GM18868 (cell line): ENCODE measurements around the gene SLPI.

ENCODE experiments used
- ATAC-seq: cut with Tn5 transposase; IDR thresholded peaks from one replicate; pipeline ENCODE4 v1.9.1; 2021; ENCODE audit warnings: mild to moderate bottlenecking, moderate library complexity; ENCODE audit not compliant: unreplicated experiment

SLPI gene, protein sequence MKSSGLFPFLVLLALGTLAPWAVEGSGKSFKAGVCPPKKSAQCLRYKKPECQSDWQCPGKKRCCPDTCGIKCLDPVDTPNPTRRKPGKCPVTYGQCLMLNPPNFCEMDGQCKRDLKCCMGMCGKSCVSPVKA

DNA sequence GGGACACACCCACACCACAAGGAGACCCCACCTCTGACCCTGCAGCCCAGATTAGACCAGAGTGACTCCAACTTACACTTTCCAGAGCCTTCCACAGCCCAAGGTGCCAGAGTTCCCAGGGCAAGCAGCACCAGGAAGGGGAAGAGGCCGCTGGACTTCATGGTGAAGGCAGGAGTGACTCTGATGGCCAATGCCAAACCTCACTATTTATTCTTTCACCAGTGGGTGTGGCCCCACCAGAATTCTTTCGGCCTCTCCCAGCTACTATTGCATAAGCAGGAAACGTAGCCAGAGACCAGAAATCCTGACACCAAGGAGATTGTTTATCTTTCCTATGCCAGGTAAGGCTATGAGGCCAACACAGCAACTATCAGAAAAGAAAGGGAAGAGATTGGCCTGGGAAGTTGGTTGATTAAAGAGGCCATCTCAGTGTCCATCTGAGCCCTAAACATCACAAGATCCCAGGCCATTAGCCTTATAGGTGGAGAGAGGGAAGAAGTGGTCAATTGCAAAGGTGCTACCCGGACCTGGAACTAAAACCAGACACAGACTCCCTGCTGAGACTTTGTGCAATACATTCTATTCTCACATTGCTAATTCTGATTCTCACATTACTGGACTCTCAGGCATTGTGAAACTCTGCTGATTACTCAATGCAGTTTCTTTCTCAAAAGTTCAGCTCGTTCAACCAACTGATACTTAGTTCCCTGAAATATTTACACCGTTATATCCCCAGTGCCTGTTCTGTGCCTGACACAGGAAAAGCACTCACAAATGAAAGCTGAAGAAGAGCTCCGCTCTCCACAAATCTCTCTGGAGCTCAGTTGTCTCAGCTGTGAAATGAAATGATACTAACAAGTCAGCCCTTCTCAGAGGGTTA lies at the start of gene SLPI:
Gene SLPI (minus strand): TSS at position 182 of the 880 bp plus-strand sequence. CDS start 21 bp downstream, at position 161.
- ATAC-seq, result no peak

- ATAC-seq, result no peak
Measured at GRCh38 chr20:45303586-45304463, 49.5 kb upstream of the SLPI start.

DNA sequence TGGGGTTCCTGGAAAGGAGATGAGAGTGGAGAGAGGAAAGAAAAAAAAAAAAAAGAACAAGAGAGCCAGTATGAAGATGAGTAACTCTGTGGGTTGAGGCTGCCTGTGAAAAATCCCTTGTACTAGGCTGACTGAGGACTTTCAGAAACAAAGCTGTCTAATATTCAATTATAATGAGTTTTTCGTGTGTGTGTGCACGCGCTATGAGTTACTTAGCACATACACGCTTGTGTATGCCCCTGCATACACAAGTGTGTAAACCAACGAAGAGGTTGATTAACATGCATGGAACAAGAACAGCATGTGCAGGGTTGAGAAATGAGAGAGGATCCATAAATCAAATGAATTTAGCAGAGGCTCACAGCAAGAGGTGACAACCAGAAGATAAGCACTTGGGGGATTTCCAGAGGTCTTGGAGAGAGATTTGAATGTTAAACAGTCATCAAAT lies 47.5 kb upstream of the SLPI start:
- no peak for ATAC-seq

DNA sequence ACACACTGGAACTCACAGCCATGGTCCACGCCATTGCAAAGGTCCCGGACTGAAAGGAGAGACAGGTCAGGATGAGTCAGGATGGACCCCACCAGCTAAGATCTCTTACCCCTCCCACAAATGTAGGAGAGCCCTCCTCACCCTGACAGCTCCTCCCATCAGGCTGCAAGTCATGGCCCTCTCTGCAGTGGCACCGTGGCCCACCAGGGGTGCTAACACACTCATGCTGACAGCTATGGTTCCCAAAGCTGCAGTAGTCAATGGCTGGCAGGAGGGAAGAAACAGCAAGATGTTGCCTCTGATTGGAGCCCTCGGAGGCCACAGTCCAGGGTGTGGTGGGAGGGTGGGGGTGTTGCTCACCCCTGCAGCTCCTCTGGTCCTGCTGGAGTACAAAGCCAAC lies 46.6 kb upstream of the SLPI start:
- ATAC-seq, result peak; percentile 63

DNA sequence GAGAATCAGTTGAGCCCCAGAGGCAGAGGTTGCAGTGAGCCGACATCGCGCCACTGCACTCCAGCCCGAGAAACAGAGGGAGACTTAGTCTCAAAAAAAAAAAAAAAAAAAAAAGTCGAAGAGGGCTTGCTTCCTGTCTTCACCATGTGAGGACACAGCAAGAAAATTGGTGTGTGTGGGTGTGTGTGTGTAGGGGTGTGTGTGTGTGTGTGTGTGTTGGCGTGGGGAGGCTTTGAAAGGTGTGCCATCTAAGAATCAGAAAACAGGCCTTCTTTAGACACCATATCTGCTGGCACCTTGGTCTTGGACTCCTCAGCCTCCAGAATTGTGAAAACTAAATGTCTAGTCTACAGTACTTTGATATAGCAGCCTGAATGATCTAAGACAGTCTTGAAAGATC lies 45.4 kb upstream of the SLPI start:
- no peak for ATAC-seq

- ATAC-seq, result no peak
Measured at GRCh38 chr20:45297786-45298497, 43.6 kb upstream of the SLPI start.

DNA sequence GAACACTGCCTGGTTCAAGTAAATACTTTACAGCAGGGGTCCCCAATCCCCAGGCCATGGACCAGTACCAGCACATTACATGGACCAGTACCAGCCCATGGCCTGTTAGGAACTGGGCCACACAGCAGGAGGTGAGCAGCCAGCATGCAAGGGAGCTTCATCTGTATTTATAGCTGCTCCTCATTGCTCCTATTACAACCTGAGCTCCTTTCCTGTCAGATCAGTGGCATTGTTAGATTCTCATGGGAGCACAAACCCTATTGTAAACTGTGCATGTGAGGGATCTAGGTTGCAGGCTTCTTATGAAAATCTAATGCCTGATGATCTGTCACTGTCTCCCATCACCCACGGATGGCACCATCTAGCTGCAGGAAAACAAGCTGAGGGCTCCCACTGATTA lies 40.3 kb upstream of the SLPI start:
- no peak for ATAC-seq

GRCh38 chr20:45294003-45294368 lies 39.6 kb upstream of the SLPI start:
- no peak for ATAC-seq

DNA sequence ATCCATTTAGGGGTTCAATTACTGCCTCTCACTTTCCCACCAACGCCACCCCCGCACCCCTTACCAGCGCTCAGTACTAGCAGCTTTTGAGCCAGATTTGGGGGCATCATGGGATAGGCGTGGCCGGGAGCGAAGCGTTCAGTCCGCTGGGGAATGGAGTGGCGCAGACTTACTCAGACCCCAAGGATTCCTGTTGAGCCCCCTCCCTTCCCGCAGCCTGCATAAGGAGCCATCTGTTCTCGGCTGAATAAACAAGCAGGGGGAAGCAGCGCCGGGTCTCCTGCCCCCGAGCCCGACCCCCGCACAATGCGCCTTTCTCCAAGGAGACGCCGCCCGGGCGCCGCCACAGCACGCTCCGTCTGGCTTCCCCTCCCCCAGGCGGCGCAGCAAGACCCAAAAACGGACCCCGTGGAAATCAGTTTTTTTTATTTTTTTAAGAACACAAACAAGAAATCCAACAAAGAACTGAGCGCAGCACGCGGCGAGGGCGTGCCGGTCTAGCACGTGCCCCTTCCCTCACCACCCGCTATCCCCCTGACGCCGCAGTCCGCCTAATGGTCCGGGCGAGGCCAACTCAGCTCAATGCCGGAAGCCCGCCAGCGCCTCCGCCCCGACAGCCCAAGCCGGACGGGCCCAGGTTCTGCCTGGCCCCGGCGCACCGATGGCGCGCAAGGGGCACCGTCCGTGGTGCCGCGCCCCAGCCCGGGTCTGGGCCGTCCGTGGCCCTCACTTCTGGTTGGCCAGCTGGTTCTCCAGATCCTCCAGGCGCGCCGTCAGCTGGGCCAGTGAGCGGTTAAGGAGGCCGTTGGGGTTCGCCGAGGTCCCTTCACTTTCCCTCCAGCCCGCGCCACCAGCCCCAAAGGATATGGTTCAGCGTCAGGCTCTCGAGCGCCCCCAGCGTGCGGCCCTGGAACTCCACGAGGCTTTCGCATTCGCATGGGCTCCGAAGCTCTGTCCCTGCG lies 39.0 kb upstream of the SLPI start:
- peak; percentile 39 for ATAC-seq

DNA sequence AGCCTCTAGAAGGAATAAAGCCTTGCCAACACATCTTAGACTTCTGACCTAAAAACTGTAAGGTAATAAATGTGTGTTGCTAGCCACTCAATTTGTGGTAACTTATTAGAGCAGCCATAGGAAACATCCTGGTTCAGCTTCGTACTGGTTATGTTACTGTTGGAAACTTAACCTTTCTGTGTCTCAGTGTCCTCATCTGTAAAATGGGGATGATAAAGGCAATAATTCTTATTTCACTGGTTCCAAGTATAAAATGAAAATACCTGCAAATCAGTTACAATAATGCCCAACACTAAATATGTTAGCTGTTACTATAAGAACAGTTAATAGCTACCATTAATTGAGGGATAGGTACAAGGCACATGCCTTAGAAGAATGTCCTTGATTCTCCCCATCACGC lies 38.0 kb upstream of the SLPI start:
- ATAC-seq, result no peak

- no peak for ATAC-seq
Measured at GRCh38 chr20:45291526-45291925, 37.2 kb upstream of the SLPI start.

DNA sequence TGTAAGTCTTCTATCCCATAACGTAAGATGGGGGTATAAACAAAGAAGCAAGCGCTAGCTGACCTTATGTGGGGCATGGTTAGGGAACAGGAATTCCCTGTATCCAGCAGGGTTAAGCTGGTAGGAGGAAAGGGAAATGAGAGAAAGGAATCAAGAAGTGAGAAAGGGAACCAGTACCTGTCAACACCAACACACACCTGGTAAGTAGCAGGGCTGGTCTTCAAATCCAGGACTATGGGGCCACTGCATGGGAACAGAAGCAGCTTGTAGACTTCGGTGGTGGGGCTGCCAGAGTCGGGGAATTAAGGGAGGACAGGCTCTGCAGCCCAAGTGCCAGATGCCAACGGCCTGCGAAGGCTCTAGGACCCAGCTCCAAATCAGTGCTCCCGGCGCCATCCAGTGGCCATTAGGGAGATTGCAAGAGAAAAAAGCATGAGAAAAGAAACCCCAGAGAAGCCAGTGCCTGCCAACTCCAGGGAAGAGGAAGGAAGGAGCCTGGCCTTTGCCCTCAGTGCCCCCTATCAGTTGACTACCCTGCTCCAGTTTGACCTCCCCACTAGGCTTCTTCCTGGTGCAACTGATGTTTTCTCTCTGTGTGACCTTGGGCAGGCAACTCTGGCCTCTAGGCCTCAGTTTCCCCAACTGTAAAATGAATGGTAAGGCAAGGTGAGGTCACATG lies 36.5 kb upstream of the SLPI start:
- ATAC-seq, result no peak

DNA sequence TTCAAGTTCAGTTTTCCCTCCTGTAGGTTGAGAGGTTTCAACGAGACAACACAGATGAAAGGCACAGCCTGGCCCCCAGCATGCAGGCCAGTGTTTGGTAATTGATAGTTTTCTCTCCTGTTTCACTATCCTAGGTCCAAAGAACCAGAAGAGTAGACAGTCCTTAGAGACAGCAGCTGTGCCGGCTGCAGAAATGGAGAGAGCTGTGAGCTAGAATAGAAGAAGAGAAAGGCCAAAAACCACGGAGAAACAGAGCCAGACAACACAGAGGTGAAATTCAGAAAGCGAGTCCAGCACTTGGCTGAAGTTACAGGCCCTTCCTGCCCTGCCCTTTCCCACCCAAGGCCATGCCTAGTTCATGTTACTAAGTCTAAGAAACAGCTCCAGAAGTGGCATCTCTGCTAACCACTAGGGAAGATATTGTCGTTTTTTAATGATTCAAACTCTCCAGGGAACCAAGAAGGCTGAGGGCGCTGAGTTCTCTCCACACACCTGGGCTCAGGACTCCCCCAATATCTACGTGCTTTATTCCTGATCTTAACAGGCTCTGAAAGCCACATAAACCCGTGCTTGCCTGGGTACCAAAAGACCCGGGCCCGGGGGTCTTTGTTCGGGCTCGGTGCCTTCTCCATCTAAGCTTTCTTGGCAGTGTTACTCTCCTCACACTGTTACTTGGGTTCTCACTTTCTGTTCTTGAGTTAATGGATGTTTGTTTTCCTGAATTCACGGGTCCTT lies 35.7 kb upstream of the SLPI start:
- ATAC-seq, result no peak

GRCh38 chr20:45288860-45289259 lies 34.5 kb upstream of the SLPI start:
- no peak for ATAC-seq

- no peak for ATAC-seq
Measured at GRCh38 chr20:45288376-45288775, 34.0 kb upstream of the SLPI start.

GRCh38 chr20:45283551-45284057 lies 29.2 kb upstream of the SLPI start:
- ATAC-seq, result no peak

DNA sequence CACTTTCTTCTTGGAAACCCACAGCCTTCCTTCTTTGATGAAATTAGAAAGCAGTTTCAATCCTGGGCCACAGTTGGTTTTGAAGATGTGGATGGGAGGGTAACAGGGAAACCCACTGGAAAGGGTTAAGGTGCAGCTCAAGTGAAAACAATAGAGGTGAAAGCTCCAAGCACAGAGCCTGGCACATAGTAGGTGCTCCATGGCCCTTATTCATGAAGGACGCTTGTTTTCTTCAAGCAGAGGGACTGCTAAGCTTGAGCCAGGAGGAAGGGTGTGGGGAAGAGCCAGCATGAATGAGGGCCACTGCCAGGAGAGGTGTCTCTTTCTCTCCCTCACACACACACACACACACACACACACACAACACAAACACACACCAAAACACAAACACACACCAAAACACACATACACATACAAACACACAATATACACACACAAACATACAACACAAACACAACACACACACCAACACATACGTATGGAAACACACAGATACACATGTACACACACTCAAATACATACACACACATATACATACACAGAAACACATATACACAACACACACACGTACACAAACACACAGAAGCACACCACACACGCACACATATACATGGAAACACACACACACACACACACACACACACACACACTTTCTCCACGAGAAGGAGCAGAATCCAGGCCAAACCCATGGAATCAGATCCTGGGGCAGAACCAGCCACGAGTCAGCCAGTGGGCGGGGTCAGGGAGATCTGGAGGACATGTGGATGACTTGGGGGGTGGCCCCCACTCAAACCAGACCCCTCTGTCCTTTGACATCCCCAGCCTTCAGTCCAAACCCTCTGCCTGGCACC lies 28.6 kb upstream of the SLPI start:
- ATAC-seq, result no peak
